IPS DF 4.7 (cell line): Measurements from ENCODE around the gene GZMM.

ENCODE experiments used
- DNase-seq: peaks from one replicate; pipeline ENCODE4 v3.0.0-alpha.2; 2013; ENCODE audit warnings: low spot score; ENCODE audit errors: extremely low read depth

Gene GZMM

GRCh38 chr19:543910-544608 is at the start of gene GZMM:
GZMM (plus strand) TSS chr19:544053; CDS start chr19:544072, 19 bp downstream.
- no peak for DNase-seq

GRCh38 chr19:494171-495080 is 49.4 kb upstream of the GZMM start:
- no peak for DNase-seq

GRCh38 chr19:495081-495401 is 48.8 kb upstream of the GZMM start:
- no peak for DNase-seq

GRCh38 chr19:495402-496111 is 48.3 kb upstream of the GZMM start:
- no peak for DNase-seq

- no peak for DNase-seq
Measured at GRCh38 chr19:496112-496665, 47.7 kb upstream of the GZMM start, which contains the start of gene MADCAM1. MADCAM1 (plus strand) TSS chr19:496486; CDS start chr19:496500, 14 bp downstream.

- DNase-seq = no peak
Measured at GRCh38 chr19:496986-497385, 46.9 kb upstream of the GZMM start.

- no peak for DNase-seq
Measured at GRCh38 chr19:497491-497868, 46.4 kb upstream of the GZMM start.

- DNase-seq = no peak
Measured at GRCh38 chr19:497869-498510, 45.9 kb upstream of the GZMM start.

- DNase-seq = no peak
Measured at GRCh38 chr19:498511-498891, 45.4 kb upstream of the GZMM start.

- DNase-seq = no peak
Measured at GRCh38 chr19:498977-499623, 44.8 kb upstream of the GZMM start.

- no peak for DNase-seq
Measured at GRCh38 chr19:501646-502045, 42.2 kb upstream of the GZMM start.

GRCh38 chr19:504616-505015 is 39.2 kb upstream of the GZMM start:
- DNase-seq = no peak

- peak; percentile 99 for DNase-seq
Measured at GRCh38 chr19:506404-507285, 37.2 kb upstream of the GZMM start.

- no peak for DNase-seq
Measured at GRCh38 chr19:507286-508203, 36.3 kb upstream of the GZMM start, which contains the start of gene TPGS1. TPGS1 (plus strand) TSS chr19:507497; CDS start chr19:507507, 10 bp downstream.

- DNase-seq = no peak
Measured at GRCh38 chr19:508204-509150, 35.4 kb upstream of the GZMM start.

- peak; percentile 92 for DNase-seq
Measured at GRCh38 chr19:510606-511100, 33.2 kb upstream of the GZMM start.
